ENCODE results near the gene CSTF1. TPM values are rescaled to one million over a fixed set of nuclear protein-coding genes. Genes with fewer than 3 reads are reported as not detected.

CSTF1 gene
- total RNA-seq, 1 donor from 2014 or later = 48.4 TPM

DNA sequence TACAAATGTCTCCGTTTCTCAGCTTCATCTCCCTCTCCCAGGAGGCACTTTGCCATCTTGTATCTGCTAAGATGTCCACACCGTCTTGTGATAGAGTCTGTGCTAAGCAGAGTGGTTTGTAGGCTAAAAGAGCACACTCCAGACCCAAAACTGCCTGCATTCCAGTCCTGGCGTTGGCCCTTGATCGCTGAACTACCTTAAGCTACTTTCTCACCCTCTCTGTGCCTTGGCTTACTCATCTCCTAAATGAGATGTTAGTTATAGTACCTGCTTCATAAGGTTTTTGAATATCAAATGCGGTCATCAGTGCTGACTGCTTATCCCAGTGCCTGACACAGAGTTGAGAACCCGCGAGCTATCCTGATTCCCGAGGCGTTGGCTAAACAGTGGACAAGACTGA lies 33.6 kb downstream of the CSTF1 start:
- DNase-seq (ENCODE audit: extremely low spot score, unreplicated experiment) = no peak
- Mint-ChIP-seq H3K4me1 (ENCODE audit: unreplicated experiment) (peaks cover 18% of the 10 kb centered on the region), H3K36me3 (no peaks in the 10 kb centered on the region), H3K27ac (no peak overlapping the region), H3K27me3 (peaks cover 6% of the 10 kb centered on the region), H3K9me3 (no peaks in the 10 kb centered on the region), H3K4me3 (no peak overlapping the region)
- TF ChIP-seq, protein P1, sequence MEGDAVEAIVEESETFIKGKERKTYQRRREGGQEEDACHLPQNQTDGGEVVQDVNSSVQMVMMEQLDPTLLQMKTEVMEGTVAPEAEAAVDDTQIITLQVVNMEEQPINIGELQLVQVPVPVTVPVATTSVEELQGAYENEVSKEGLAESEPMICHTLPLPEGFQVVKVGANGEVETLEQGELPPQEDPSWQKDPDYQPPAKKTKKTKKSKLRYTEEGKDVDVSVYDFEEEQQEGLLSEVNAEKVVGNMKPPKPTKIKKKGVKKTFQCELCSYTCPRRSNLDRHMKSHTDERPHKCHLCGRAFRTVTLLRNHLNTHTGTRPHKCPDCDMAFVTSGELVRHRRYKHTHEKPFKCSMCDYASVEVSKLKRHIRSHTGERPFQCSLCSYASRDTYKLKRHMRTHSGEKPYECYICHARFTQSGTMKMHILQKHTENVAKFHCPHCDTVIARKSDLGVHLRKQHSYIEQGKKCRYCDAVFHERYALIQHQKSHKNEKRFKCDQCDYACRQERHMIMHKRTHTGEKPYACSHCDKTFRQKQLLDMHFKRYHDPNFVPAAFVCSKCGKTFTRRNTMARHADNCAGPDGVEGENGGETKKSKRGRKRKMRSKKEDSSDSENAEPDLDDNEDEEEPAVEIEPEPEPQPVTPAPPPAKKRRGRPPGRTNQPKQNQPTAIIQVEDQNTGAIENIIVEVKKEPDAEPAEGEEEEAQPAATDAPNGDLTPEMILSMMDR (conservative IDR thresholded peaks at IDR 0.05) = no peak

DNA sequence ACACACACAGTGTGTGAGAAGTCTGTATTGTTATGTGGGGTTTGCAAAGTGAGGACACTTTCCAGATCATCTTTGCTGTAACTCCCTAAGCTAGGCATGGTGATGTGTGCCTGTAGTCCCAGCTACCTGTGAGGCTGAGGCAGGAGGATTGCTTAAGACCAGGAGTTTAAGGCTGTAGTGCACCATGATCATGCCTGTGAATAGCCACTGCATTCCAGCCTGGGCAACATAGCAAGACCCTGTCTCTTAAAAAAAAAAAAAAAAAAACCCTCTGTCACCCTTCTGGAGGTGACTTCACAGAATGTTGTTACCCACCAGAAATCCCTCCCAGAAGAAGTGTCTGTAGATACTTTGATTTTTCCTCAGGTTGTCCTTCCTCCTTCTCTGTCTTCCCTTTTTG lies 34.5 kb downstream of the CSTF1 start:
- no peak overlapping the region for H3K4me3 Mint-ChIP-seq
- TF ChIP-seq, protein P1 (conservative IDR thresholded peaks at IDR 0.05) = no peak
- no peak overlapping the region for H3K27ac Mint-ChIP-seq
- no peaks in the 10 kb centered on the region for H3K9me3 Mint-ChIP-seq
- peaks cover 6% of the 10 kb centered on the region for H3K27me3 Mint-ChIP-seq
- DNase-seq (ENCODE audit: extremely low spot score, unreplicated experiment) = no peak
- no peaks in the 10 kb centered on the region for H3K36me3 Mint-ChIP-seq
- H3K4me1 Mint-ChIP-seq (ENCODE audit: unreplicated experiment) = peaks cover 16% of the 10 kb centered on the region

DNA sequence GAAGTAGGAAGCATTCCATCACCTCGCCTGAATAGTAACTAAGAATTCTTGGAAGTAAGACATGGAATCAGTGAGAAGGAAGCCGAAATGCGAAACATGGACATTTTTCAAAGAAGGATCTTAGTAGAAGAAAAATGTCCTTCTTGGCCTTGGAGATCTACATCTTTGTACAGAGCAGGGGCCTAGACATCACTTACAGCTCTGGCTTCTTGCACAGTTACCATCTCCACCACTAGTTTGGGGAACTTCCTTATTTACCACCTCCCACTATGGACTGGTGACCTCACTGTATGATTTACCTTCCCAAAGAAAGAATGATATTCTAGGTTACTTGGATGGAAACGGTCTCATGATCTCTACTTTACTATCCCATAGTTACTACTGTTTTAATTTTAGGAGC lies 35.4 kb downstream of the CSTF1 start:
- Mint-ChIP-seq H3K4me1 (ENCODE audit: unreplicated experiment) (peaks cover 16% of the 10 kb centered on the region), H3K4me3 (no peak overlapping the region), H3K27ac (no peak overlapping the region), H3K36me3 (no peaks in the 10 kb centered on the region), H3K27me3 (peaks cover 6% of the 10 kb centered on the region), H3K9me3 (no peaks in the 10 kb centered on the region)
- DNase-seq (ENCODE audit: extremely low spot score, unreplicated experiment) = no peak
- TF ChIP-seq, protein P1 (conservative IDR thresholded peaks at IDR 0.05) = no peak

DNA sequence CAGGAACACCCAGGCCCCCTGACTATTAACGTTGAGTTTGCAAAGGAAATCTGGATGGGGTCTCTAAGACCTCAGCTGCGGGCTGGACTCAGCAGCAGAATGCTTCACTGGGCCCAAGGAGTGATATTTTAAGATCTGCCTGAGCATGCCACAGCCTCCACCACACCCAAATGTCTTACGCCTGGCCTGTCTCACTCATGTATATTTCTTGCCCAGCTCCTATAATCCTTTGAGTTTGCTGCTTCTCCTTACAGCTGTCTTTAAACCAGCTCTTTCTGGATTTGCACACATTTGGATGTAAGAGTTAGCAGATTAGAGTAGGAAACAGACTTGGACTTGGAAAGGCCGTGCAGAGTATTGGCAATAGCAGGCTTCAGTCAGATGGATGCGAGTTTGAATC lies 36.0 kb downstream of the CSTF1 start:
- Mint-ChIP-seq H3K27me3 (peaks cover 6% of the 10 kb centered on the region), H3K4me3 (no peak overlapping the region), H3K27ac (no peak overlapping the region), H3K9me3 (no peaks in the 10 kb centered on the region), H3K36me3 (no peaks in the 10 kb centered on the region), H3K4me1 (ENCODE audit: unreplicated experiment) (peaks cover 16% of the 10 kb centered on the region)
- TF ChIP-seq, protein P1 (conservative IDR thresholded peaks at IDR 0.05) = no peak
- no peak for DNase-seq (ENCODE audit: extremely low spot score, unreplicated experiment)

DNA sequence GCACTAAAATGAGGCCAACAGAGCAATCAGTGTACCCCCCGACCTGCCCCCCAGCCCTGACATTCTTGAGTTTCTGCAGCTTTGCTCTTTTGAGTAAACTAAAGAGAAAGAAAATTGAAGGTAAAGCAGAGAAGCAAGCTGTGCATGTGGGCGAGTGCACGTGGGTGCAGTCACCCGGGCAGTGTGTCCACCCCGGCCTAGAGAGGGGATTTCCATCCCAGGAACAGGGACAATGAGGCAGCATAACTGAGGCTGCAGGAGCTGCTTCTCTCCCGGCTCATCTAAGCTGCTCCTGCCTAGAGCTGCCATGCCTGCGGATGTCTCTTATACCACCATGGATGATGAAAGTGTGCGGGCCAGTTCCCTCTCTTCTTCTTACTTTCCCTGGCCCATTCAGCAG lies 36.4 kb downstream of the CSTF1 start:
- no peak overlapping the region for H3K4me3 Mint-ChIP-seq
- H3K4me1 Mint-ChIP-seq (ENCODE audit: unreplicated experiment) = peaks cover 16% of the 10 kb centered on the region
- TF ChIP-seq, protein P1 (conservative IDR thresholded peaks at IDR 0.05) = no peak
- H3K9me3 Mint-ChIP-seq = no peaks in the 10 kb centered on the region
- H3K27me3 Mint-ChIP-seq = peaks cover 6% of the 10 kb centered on the region
- no peak for DNase-seq (ENCODE audit: extremely low spot score, unreplicated experiment)
- H3K27ac Mint-ChIP-seq = no peak overlapping the region
- no peaks in the 10 kb centered on the region for H3K36me3 Mint-ChIP-seq

DNA sequence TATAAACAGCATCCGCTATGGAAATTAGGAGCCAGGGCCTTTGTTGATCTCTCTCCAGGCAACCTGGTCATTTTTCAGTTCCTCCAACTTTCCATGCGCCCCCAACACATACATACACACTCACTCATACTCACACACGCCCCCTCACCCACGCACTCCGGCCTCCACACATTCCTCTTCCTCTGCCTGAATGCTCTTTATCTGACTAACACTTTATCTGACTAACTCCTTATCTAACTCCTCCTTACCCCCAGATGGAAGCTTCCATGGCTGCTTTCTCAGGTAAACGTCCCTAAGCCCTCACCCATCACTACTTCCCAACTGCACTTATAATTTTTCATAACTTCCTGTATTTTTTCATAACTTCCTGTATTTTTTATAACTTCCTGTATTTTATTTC lies 37.1 kb downstream of the CSTF1 start:
- TF ChIP-seq, protein P1 (conservative IDR thresholded peaks at IDR 0.05) = no peak
- Mint-ChIP-seq H3K9me3 (no peaks in the 10 kb centered on the region), H3K4me3 (no peak overlapping the region), H3K36me3 (no peaks in the 10 kb centered on the region), H3K27ac (no peak overlapping the region), H3K4me1 (ENCODE audit: unreplicated experiment) (peaks cover 16% of the 10 kb centered on the region), H3K27me3 (peaks cover 6% of the 10 kb centered on the region)
- DNase-seq (ENCODE audit: extremely low spot score, unreplicated experiment) = no peak

Measured in type B pancreatic cell (in vitro differentiated cells).